A549 (cell line): ENCODE results near the gene ALDH2. TPM values are rescaled to one million over a fixed set of nuclear protein-coding genes. Genes with fewer than 3 reads are reported as not detected.
"Not testable (repeated sequence)": the region's sequence is repeated elsewhere in the genome, so short reads cannot be mapped to it uniquely, and the experiment has no call there.

Experiments
- ATAC-seq, 2 experiments: fragments of 200-7000 bp in 1 of 2; fragments of >200 bp in 1 of 2; cut with Nextera tagmentation in 1 of 2; cut with Tn5 transposase in 1 of 2; 3 replicates each; pipeline versions ENCODE4 v1.8.0 to v1.9.1; 2018 to 2020; ENCODE audit warnings: mild to moderate bottlenecking in 1 of 2, moderate library complexity in 1 of 2
- CTCF ChIA-PET: fragments of 300-600 bp; sonication (Branson Sonifier 250); formaldehyde crosslinking; extraction: SDS; loops from one replicate; lab custom pipeline; 2021; ENCODE audit warnings: antibody characterized with exemption, inconsistent platforms; lab: Yijun Ruan, JAX
- POLR2A ChIA-PET: fragments of 350-600 bp; formaldehyde crosslinking; extraction: SDS; loops from one replicate; lab custom pipeline; 2021; ENCODE audit warnings: antibody characterized with exemption, inconsistent platforms; lab: Yijun Ruan, JAX
- DNase-seq, 2 experiments: peaks; one replicate each; pipeline versions ENCODE4 v3.0.0 to v3.0.0-alpha.2; 2011 to 2016; ENCODE audit warnings: low read depth in 1 of 2, low spot score in 1 of 2
- FAIRE-seq: peaks from 2 replicates; lab custom pipeline; 2011; peaks lifted over from hg19 to GRCh38; lab: Jason Lieb, UNC
- H3K27ac ChIP-seq, 2 experiments: fragments of >200 bp; sonication (Bioruptor Twin); formaldehyde crosslinking; 3 replicates each; pipeline ENCODE4 v1.5.1; 2016 to 2017
- H3K4me1 ChIP-seq: fragments of >200 bp; sonication (Bioruptor Twin); formaldehyde crosslinking; 3 replicates; pipeline ENCODE4 v1.6.1; 2016
- H3K4me2 ChIP-seq: fragments of >200 bp; sonication (Bioruptor Twin); formaldehyde crosslinking; 3 replicates; pipeline ENCODE4 v1.6.1; 2016
- H3K4me3 ChIP-seq: fragments of >200 bp; sonication (Bioruptor Twin); formaldehyde crosslinking; 3 replicates; pipeline ENCODE4 v1.5.1; 2016
- H3K9me3 ChIP-seq: fragments of >200 bp; sonication (Bioruptor Twin); formaldehyde crosslinking; 3 replicates; pipeline ENCODE4 v1.6.1; 2016
- CEBPB ChIP-seq, 2 experiments: fragments of >200 bp in 1 of 2; sonication (Bioruptor Twin) in 1 of 2; formaldehyde crosslinking in 1 of 2; IDR thresholded peaks; 2 replicates each; pipeline ENCODE4 v1.6.1; 2012 to 2016
- CHD2 ChIP-seq: fragments of 150-350 bp; IDR thresholded peaks from 2 replicates; pipeline ENCODE4 v1.6.1; 2014; ENCODE audit warnings: low read length; ENCODE audit not compliant: partially characterized antibody
- E2F6 ChIP-seq: IDR thresholded peaks from 2 replicates; pipeline ENCODE4 v1.6.1; 2012; ENCODE audit warnings: low read depth, borderline replicate concordance
- EHMT2 ChIP-seq: fragments of 200-600 bp; sonication (generic); IDR thresholded peaks from 2 replicates; pipeline ENCODE4 v1.6.1; 2016; ENCODE audit warnings: antibody characterized with exemption, low read depth, mild to moderate bottlenecking, moderate library complexity
- GATA3 ChIP-seq: IDR thresholded peaks from 2 replicates; pipeline ENCODE4 v1.6.1; 2012; ENCODE audit warnings: borderline replicate concordance
- HDAC2 ChIP-seq: fragments of 200-600 bp; sonication (generic); IDR thresholded peaks from 2 replicates; pipeline ENCODE4 v1.6.1; 2016
- HES2 ChIP-seq: fragments of >200 bp; sonication (Bioruptor Twin); formaldehyde crosslinking; IDR thresholded peaks from 2 replicates; pipeline ENCODE4 v1.6.1; 2016
- JUN ChIP-seq, 2 experiments: fragments of >200 bp; sonication (Bioruptor Twin); formaldehyde crosslinking; IDR thresholded peaks; 2 replicates in 1 of 2; 3 replicates in 1 of 2; pipeline ENCODE4 v1.6.1; 2016 to 2017
- MAFK ChIP-seq: fragments of 450-650 bp; IDR thresholded peaks from 2 replicates; pipeline ENCODE4 v1.6.1; 2014; ENCODE audit not compliant: partially characterized antibody
- MYC ChIP-seq: IDR thresholded peaks from 2 replicates; pipeline ENCODE4 v1.6.1; 2012; ENCODE audit warnings: mild to moderate bottlenecking, inconsistent platforms, low read length, improper control_type of control experiment, borderline replicate concordance
- PHF8 ChIP-seq: fragments of 200-600 bp; sonication (generic); IDR thresholded peaks from 2 replicates; pipeline ENCODE4 v1.6.1; 2016; ENCODE audit warnings: low read depth, mild to moderate bottlenecking, antibody characterized with exemption, moderate library complexity, borderline replicate concordance
- POLR2A ChIP-seq: IDR thresholded peaks from 2 replicates; pipeline ENCODE4 v1.6.1; 2012; ENCODE audit warnings: mild to moderate bottlenecking, low read length
- RCOR1 ChIP-seq: fragments of 150-350 bp; IDR thresholded peaks from 2 replicates; pipeline ENCODE4 v1.6.1; 2014; ENCODE audit warnings: antibody characterized with exemption, low read length, low read depth
- RFX5 ChIP-seq: fragments of 450-650 bp; IDR thresholded peaks from 2 replicates; pipeline ENCODE4 v1.7.1; 2014; ENCODE audit warnings: antibody characterized with exemption, mild to moderate bottlenecking, moderate library complexity
- WGBS: methylation state at CpG from one replicate; pipeline ENCODE4 v1.1.6; 2017; ENCODE audit errors: missing lambda C conversion rate; 5-methylcytosine and 5-hydroxymethylcytosine counted together
- polyA minus RNA-seq: library from RNA; depleted of rRNA, polyadenylated mRNA; stranded (reverse); fragments of >200 nt; gene quantifications from 2 replicates; pipeline ENCODE4 v1.2.3, GENCODE V29; 2011; rRNA and poly(A)+ RNA removed
- polyA plus RNA-seq, 4 experiments: library from polyadenylated mRNA; depleted of rRNA in 3 of 4; stranded (reverse); fragments of >200 nt; fragmentation: RNase III in 1 of 4; extraction: RNeasy Plus Mini Kit Qiagen cat#74134 plus additional on column Dnase treatment in 1 of 4; gene quantifications; 2 replicates in 3 of 4; 3 replicates in 1 of 4; pipeline ENCODE4 v1.2.3, GENCODE V29; 2011 to 2017
- TF ChIP-seq, protein P1 (sequence below): fragments of 250-450 bp; sonication (Bioruptor Pico); IDR thresholded peaks from 2 replicates; pipeline ENCODE4 v1.5.0; 2021; ENCODE audit warnings: mild to moderate bottlenecking, moderate library complexity, borderline replicate concordance
- TF ChIP-seq, protein P2 (sequence below): IDR thresholded peaks from 2 replicates; pipeline ENCODE4 v1.6.1; 2012

Gene ALDH2
- polyA plus RNA-seq (2011; rRNA removed) = 111 and 123 TPM in 2 replicates
- polyA plus RNA-seq (2012; cell fraction: cytosol; rRNA removed) = 95.0 and 109 TPM in 2 replicates
- polyA plus RNA-seq (2012; cell fraction: nucleus; rRNA removed) = 98.5 and 108 TPM in 2 replicates
- 75.8 to 97.5 TPM (median 84.9 TPM) in 3 replicates for polyA plus RNA-seq (2017; fragmentation: RNase III; extraction: RNeasy Plus Mini Kit Qiagen cat#74134 plus additional on column Dnase treatment)
- 69.6 and 91.2 TPM in 2 replicates for polyA minus RNA-seq

DNA sequence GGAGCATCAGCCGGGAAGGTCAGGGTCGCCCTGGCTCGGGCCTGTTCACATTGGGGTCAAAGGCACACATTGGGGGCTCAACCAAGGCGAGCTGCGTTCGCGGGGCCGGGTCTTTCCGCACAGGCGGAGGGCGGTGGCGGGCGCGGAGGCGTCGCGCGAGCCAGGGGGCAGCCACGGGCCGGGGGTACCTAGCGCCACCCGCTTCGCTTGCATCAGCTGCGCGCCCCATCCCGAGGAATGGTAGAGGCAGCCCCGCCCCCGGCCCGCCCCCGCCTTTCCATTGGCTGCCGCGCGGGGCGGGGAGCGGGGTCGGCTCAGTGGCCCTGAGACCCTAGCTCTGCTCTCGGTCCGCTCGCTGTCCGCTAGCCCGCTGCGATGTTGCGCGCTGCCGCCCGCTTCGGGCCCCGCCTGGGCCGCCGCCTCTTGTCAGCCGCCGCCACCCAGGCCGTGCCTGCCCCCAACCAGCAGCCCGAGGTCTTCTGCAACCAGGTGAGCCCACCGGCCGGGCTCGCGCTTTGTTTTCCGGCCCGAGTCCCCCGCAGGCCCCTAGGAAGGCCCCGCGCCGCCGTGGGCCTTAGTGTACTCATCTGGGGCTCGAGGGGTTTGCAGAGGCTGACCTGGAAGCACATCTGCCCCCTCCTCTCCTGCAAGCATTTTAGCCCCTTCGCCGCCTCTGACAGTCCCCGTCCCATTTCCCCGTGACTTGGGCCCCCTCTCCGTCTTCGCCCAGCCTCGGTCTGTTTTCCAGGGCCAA is at the start of gene ALDH2:
ALDH2 (plus strand) TSS at position 326 of the 754 bp plus-strand sequence; CDS start at position 376, 50 bp downstream.
- H3K4me3 ChIP-seq = peak within 1 kb of the TSS; percentile 71
- FAIRE-seq (no peak), ATAC-seq (peak; percentile 89 to 95)
- no peaks in the 10 kb centered on the region for H3K9me3 ChIP-seq
- peak within 1 kb of the TSS; percentile 81 to 95 for H3K27ac ChIP-seq
- WGBS = 4% methylated on average over 28 of the region's 73 CpGs
- TF ChIP-seq PHF8 (peak; percentile 35; the same call in 1 of the 2 replicates), HDAC2 (no peak), MAFK (no peak), CHD2 (no peak), MYC (0 out of 2 replicates have a peak, but pooled peaks have one; percentile 32), HES2 (no peak), RFX5 (no peak), POLR2A (peak; percentile 73), GATA3 (no peak), E2F6 (0 out of 2 replicates have a peak, but pooled peaks have one; percentile 24), RCOR1 (no peak), CEBPB (IDR thresholded peaks at IDR 0.05) (no peak), JUN (IDR thresholded peaks at IDR 0.05) (peak in 1 of 2 experiments; percentile 62; a peak in 1 of 5 replicates)
- TF ChIP-seq, protein P1, sequence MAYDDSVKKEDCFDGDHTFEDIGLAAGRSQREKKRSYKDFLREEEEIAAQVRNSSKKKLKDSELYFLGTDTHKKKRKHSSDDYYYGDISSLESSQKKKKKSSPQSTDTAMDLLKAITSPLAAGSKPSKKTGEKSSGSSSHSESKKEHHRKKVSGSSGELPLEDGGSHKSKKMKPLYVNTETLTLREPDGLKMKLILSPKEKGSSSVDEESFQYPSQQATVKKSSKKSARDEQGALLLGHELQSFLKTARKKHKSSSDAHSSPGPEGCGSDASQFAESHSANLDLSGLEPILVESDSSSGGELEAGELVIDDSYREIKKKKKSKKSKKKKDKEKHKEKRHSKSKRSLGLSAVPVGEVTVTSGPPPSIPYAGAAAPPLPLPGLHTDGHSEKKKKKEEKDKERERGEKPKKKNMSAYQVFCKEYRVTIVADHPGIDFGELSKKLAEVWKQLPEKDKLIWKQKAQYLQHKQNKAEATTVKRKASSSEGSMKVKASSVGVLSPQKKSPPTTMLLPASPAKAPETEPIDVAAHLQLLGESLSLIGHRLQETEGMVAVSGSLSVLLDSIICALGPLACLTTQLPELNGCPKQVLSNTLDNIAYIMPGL = no peak
- TF ChIP-seq, protein P2, sequence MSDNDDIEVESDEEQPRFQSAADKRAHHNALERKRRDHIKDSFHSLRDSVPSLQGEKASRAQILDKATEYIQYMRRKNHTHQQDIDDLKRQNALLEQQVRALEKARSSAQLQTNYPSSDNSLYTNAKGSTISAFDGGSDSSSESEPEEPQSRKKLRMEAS = peak; percentile 35; the same call in 1 of the 2 replicates
- TF ChIP-seq, all 56 proteins: peak for 6
- POLR2A ChIA-PET = interaction anchor here (0.6 to 0.9 kb wide), 4 partner anchors 9 to 46 kb away, joined by 3 to 7 read pairs (median 4); no protein-coding TSS in a partner anchor
- H3K4me1 ChIP-seq = peaks cover 26% of the 10 kb centered on the region
- CTCF ChIA-PET = interaction anchor here (0.8 to 2.0 kb wide), 2 partner anchors 13 to 46 kb away, joined by 3 to 6 read pairs; no protein-coding TSS in a partner anchor
- peak; percentile 57 to 85 for DNase-seq
- H3K4me2 ChIP-seq = peak within 1 kb of the TSS; percentile 86

DNA sequence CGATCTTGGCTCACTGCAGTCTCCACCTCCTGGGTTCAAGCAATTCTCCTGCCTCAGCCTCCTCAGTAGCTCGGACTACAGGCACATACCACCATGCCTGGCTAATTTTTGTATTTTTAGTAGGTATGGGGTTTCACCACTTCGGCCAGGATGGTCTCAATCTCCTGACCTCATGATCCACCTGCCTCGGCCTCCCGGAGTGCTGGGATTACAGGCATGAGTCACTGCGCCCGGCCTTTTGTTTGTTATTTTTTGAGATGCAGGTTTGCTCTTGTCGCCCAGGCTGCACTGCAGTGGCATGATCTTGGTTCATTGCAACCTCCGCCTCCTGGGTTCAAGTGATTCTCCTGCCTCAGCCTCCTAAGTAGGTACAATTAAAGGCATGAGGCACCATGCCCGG is 47.4 kb upstream of the ALDH2 start:
- POLR2A ChIA-PET, H3K4me1 ChIP-seq, H3K27ac ChIP-seq, ATAC-seq, CTCF ChIA-PET, H3K4me2 ChIP-seq, FAIRE-seq, DNase-seq, H3K4me3 ChIP-seq, H3K9me3 ChIP-seq: not testable (repeated sequence)
- 86% methylated on average over 10 of the region's 10 CpGs for WGBS

- ChIA-PET POLR2A (no interaction called here), CTCF (interaction anchor here (0.8 kb wide), 1 partner anchor 10 kb away, joined by 4 read pairs; no protein-coding TSS in a partner anchor)
- Histone ChIP-seq H3K4me3 (no peak overlapping the region), H3K9me3 (no peaks in the 10 kb centered on the region), H3K4me1 (peaks cover 7% of the 10 kb centered on the region; the same call in 1 of the 3 replicates), H3K27ac (no peak overlapping the region), H3K4me2 (no peak overlapping the region)
- ATAC-seq (no peak), FAIRE-seq (no peak), DNase-seq (no peak)
- 91% methylated on average over 6 of the region's 6 CpGs for WGBS
- no peak for TF ChIP-seq EHMT2
- peak in 1 of 2 experiments; percentile 27; a peak in 1 of 4 replicates for TF ChIP-seq CEBPB (IDR thresholded peaks at IDR 0.05)
These were observed 46.3 kb upstream of the ALDH2 start for GRCh38 chr12:111720457-111720856.

DNA sequence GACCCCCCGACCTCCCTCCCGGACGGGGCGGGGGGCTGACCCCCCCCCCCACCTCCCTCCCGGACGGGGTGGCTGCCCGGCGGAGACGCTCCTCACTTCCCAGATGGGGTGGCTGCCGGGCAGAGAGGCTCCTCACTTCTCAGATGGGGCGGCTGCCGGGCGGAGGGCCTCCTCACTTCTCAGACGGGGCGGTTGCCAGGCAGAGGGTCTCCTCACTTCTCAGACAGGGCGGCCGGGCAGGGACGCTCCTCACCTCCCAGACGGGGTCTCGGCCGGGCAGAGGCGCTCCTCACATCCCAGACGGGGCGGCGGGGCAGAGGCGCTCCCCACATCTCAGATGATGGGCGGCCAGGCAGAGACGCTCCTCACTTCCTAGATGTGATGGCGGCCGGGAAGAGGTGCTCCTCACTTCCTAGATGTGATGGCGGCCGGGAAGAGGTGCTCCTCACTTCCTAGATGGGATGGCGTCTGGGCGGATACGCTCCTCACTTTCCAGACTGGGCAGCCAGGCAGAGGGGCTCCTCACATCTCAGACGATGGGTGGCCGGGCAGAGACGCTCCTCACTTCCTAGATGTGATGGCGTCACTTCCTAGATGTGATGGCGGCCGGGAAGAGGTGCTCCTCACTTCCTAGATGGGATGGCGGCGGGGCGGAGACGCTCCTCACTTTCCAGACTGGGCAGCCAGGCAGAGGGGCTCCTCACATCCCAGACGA is 42.9 kb upstream of the ALDH2 start:
- H3K27ac ChIP-seq, H3K4me1 ChIP-seq, H3K9me3 ChIP-seq, H3K4me3 ChIP-seq, CTCF ChIA-PET, POLR2A ChIA-PET, H3K4me2 ChIP-seq, FAIRE-seq, ATAC-seq, DNase-seq: not testable (repeated sequence)
- 88% methylated on average over 13 of the region's 46 CpGs for WGBS
